Prostate gland (tissue), 2 donors: ENCODE results near the gene TMEM238L. TPM values are rescaled to one million over a fixed set of nuclear protein-coding genes. Genes with fewer than 3 reads are reported as not detected.

Experiments used
- DNase-seq: peaks from one replicate; pipeline ENCODE4 v3.0.0-alpha.2; 2019; ENCODE audit warnings: low spot score
- H3K27ac ChIP-seq, 2 donors: fragments of 200-600 bp; sonication (generic); 2 replicates each; pipeline ENCODE4 v1.5.1; 2017 to 2019
- H3K27me3 ChIP-seq: fragments of 200-600 bp; sonication (generic); replicated peaks from 2 replicates; pipeline ENCODE4 v1.5.1; 2019; ENCODE audit not compliant: insufficient read depth
- H3K36me3 ChIP-seq, 2 donors: fragments of 200-600 bp; sonication (generic); 1 replicate in 1 of 2; 2 replicates in 1 of 2; pipeline versions ENCODE4 v1.5.1 to v1.8.1; 2017 to 2019
- H3K4me1 ChIP-seq: fragments of 200-600 bp; sonication (generic); replicated peaks from 2 replicates; pipeline ENCODE4 v1.5.1; 2019
- H3K4me3 ChIP-seq, 2 donors: fragments of 200-600 bp; sonication (generic); 2 replicates each; pipeline ENCODE4 v1.5.1; 2017 to 2019
- H3K9me3 ChIP-seq: fragments of 200-600 bp; sonication (generic); 2 replicates; pipeline ENCODE4 v1.5.1; 2017
- CTCF ChIP-seq, 4 experiments: fragments of 200-600 bp in 2 of 4; fragments of 450-650 bp in 2 of 4; sonication (generic) in 2 of 4; IDR thresholded peaks; 1 replicate in 3 of 4; 2 replicates in 1 of 4; pipeline ENCODE4 v1.5.1; 2016 to 2019; ENCODE audit warnings: antibody characterized with exemption in 4 of 4, mild to moderate bottlenecking in 2 of 4, moderate library complexity in 2 of 4
- POLR2A ChIP-seq: fragments of 450-650 bp; IDR thresholded peaks from one replicate; pipeline ENCODE4 v1.6.1; 2016; ENCODE audit warnings: antibody characterized with exemption, mild to moderate bottlenecking
- POLR2AphosphoS5 ChIP-seq: sonication (generic); formaldehyde crosslinking; IDR thresholded peaks from one replicate; pipeline ENCODE4 v1.6.1; 2017; ENCODE audit warnings: antibody characterized with exemption
- WGBS: methylation state at CpG from one replicate; pipeline ENCODE4 v1.1.5; 2018; 5-methylcytosine and 5-hydroxymethylcytosine counted together
- intact Hi-C: fragments of 100-400 bp; cut with DNase I; formaldehyde crosslinking; loops from one replicate; pipeline ENCODE4 v1.14.2; 2022
- total RNA-seq, 2 donors: library from RNA; depleted of rRNA; stranded (reverse); fragments of >200 nt; gene quantifications; one replicate each; pipeline ENCODE4 v1.1.0, GENCODE V29; 2016

Gene TMEM238L
- total RNA-seq, 2 donors from 2014 or later, result 7.7 to 12.0 TPM

- TF ChIP-seq POLR2A, result no peak
- no peak for TF ChIP-seq POLR2AphosphoS5
- TF ChIP-seq CTCF (IDR thresholded peaks at IDR 0.05), result no peak
- no peak for DNase-seq
- intact Hi-C loops, result no loop called here
- no peaks in the 10 kb centered on the region for H3K4me1 ChIP-seq
- H3K27me3 ChIP-seq, result no peaks in the 10 kb centered on the region
- 90% methylated on average over 2 of the region's 2 CpGs for WGBS
- H3K4me3 ChIP-seq, result no peak overlapping the region
- no peaks in the 10 kb centered on the region for H3K36me3 ChIP-seq
- no peaks in the 10 kb centered on the region for H3K9me3 ChIP-seq
- peak overlapping the region in 1 of 2 donors; percentile 48 for H3K27ac ChIP-seq
Measured at GRCh38 chr17:10771148-10771547, 32.8 kb downstream of the TMEM238L start.

- no peak overlapping the region for H3K4me3 ChIP-seq
- no peaks in the 10 kb centered on the region for H3K9me3 ChIP-seq
- H3K36me3 ChIP-seq, result no peaks in the 10 kb centered on the region
- WGBS, result 81% methylated on average over 6 of the region's 6 CpGs
- TF ChIP-seq POLR2AphosphoS5 (no peak), CTCF (IDR thresholded peaks at IDR 0.05) (no peak), POLR2A (no peak)
- no peak overlapping the region for H3K27ac ChIP-seq
- intact Hi-C loops, result no loop called here
- no peaks in the 10 kb centered on the region for H3K27me3 ChIP-seq
- DNase-seq, result no peak
- H3K4me1 ChIP-seq, result no peaks in the 10 kb centered on the region
Measured at GRCh38 chr17:10769840-10770239, 34.1 kb downstream of the TMEM238L start.

GRCh38 chr17:10768750-10769251, 35.1 kb downstream of the TMEM238L start:
- no peak overlapping the region for H3K27ac ChIP-seq
- no peak overlapping the region for H3K4me3 ChIP-seq
- H3K4me1 ChIP-seq, result no peaks in the 10 kb centered on the region
- no peak for DNase-seq
- no peak for TF ChIP-seq POLR2A
- no peak for TF ChIP-seq CTCF (IDR thresholded peaks at IDR 0.05)
- no peak for TF ChIP-seq POLR2AphosphoS5
- H3K36me3 ChIP-seq, result no peaks in the 10 kb centered on the region
- no peaks in the 10 kb centered on the region for H3K9me3 ChIP-seq
- intact Hi-C loops, result no loop called here
- no peaks in the 10 kb centered on the region for H3K27me3 ChIP-seq
- WGBS, result 78% methylated on average over 2 of the region's 2 CpGs

GRCh38 chr17:10767232-10767631, 36.7 kb downstream of the TMEM238L start:
- Histone ChIP-seq H3K4me1 (no peaks in the 10 kb centered on the region), H3K9me3 (no peaks in the 10 kb centered on the region), H3K27me3 (no peaks in the 10 kb centered on the region), H3K36me3 (no peaks in the 10 kb centered on the region), H3K27ac (no peak overlapping the region), H3K4me3 (no peak overlapping the region)
- WGBS, result 81% methylated on average over 4 of the region's 4 CpGs
- intact Hi-C loops, result no loop called here
- TF ChIP-seq CTCF (IDR thresholded peaks at IDR 0.05), result no peak
- no peak for TF ChIP-seq POLR2A
- no peak for TF ChIP-seq POLR2AphosphoS5
- no peak for DNase-seq

- intact Hi-C loops, result no loop called here
- no peak overlapping the region for H3K27ac ChIP-seq
- no peaks in the 10 kb centered on the region for H3K4me1 ChIP-seq
- no peak for DNase-seq
- TF ChIP-seq CTCF (IDR thresholded peaks at IDR 0.05) (no peak), POLR2AphosphoS5 (no peak), POLR2A (no peak)
- WGBS, result 83% methylated on average over 1 of the region's 1 CpG
- H3K9me3 ChIP-seq, result no peaks in the 10 kb centered on the region
- H3K36me3 ChIP-seq, result no peaks in the 10 kb centered on the region
- no peak overlapping the region for H3K4me3 ChIP-seq
- no peaks in the 10 kb centered on the region for H3K27me3 ChIP-seq
Measured at GRCh38 chr17:10762037-10762436, 41.9 kb downstream of the TMEM238L start.
